Measurements from ENCODE around the gene SCPEP1.

Gene SCPEP1

GRCh38 chr17:57016071-57016763 is 38.3 kb downstream of the SCPEP1 start:
- no peak overlapping the region for H3K9ac ChIP-seq (ENCODE audit: low read depth in 1 of 2, low read length in 2 of 2)
- no peaks in the 10 kb centered on the region for H3K4me1 ChIP-seq (ENCODE audit: control insufficient read depth in 1 of 2, insufficient read depth in 2 of 2, low read length in 2 of 2)
- no peaks in the 10 kb centered on the region for H3K36me3 ChIP-seq (ENCODE audit: control insufficient read depth in 1 of 2, insufficient read depth in 2 of 2, low read length in 2 of 2)
- no peaks in the 10 kb centered on the region for H3K9me3 ChIP-seq (ENCODE audit: control insufficient read depth in 1 of 2, low read length in 2 of 2)
- H3K4me3 ChIP-seq (ENCODE audit: low read depth in 1 of 2, low read length in 2 of 2), result no peak overlapping the region
- no peak overlapping the region for H3K27ac ChIP-seq (ENCODE audit: low read depth, low read length)
- H3K27me3 ChIP-seq (ENCODE audit: control insufficient read depth in 1 of 2, insufficient read depth in 2 of 2, low read length in 2 of 2), result no peaks in the 10 kb centered on the region

GRCh38 chr17:57016764-57017116 is 38.8 kb downstream of the SCPEP1 start:
- Histone ChIP-seq H3K4me3 (ENCODE audit: low read depth in 1 of 2, low read length in 2 of 2) (no peak overlapping the region), H3K9me3 (ENCODE audit: control insufficient read depth in 1 of 2, low read length in 2 of 2) (no peaks in the 10 kb centered on the region), H3K27me3 (ENCODE audit: control insufficient read depth in 1 of 2, insufficient read depth in 2 of 2, low read length in 2 of 2) (no peaks in the 10 kb centered on the region), H3K4me1 (ENCODE audit: control insufficient read depth in 1 of 2, insufficient read depth in 2 of 2, low read length in 2 of 2) (no peaks in the 10 kb centered on the region), H3K36me3 (ENCODE audit: control insufficient read depth in 1 of 2, insufficient read depth in 2 of 2, low read length in 2 of 2) (no peaks in the 10 kb centered on the region), H3K27ac (ENCODE audit: low read depth, low read length) (no peak overlapping the region), H3K9ac (ENCODE audit: low read depth in 1 of 2, low read length in 2 of 2) (no peak overlapping the region)

GRCh38 chr17:57017625-57018024 is 39.7 kb downstream of the SCPEP1 start:
- Histone ChIP-seq H3K36me3 (ENCODE audit: control insufficient read depth in 1 of 2, insufficient read depth in 2 of 2, low read length in 2 of 2) (no peaks in the 10 kb centered on the region), H3K27me3 (ENCODE audit: control insufficient read depth in 1 of 2, insufficient read depth in 2 of 2, low read length in 2 of 2) (no peaks in the 10 kb centered on the region), H3K9me3 (ENCODE audit: control insufficient read depth in 1 of 2, low read length in 2 of 2) (no peaks in the 10 kb centered on the region), H3K9ac (ENCODE audit: low read depth in 1 of 2, low read length in 2 of 2) (no peak overlapping the region), H3K4me3 (ENCODE audit: low read depth in 1 of 2, low read length in 2 of 2) (no peak overlapping the region), H3K4me1 (ENCODE audit: control insufficient read depth in 1 of 2, insufficient read depth in 2 of 2, low read length in 2 of 2) (no peaks in the 10 kb centered on the region), H3K27ac (ENCODE audit: low read depth, low read length) (no peak overlapping the region)

GRCh38 chr17:57020208-57020607 is 42.3 kb downstream of the SCPEP1 start:
- H3K27ac ChIP-seq (ENCODE audit: low read depth, low read length), result no peak overlapping the region
- H3K9ac ChIP-seq (ENCODE audit: low read depth in 1 of 2, low read length in 2 of 2), result no peak overlapping the region
- no peaks in the 10 kb centered on the region for H3K36me3 ChIP-seq (ENCODE audit: control insufficient read depth in 1 of 2, insufficient read depth in 2 of 2, low read length in 2 of 2)
- no peaks in the 10 kb centered on the region for H3K4me1 ChIP-seq (ENCODE audit: control insufficient read depth in 1 of 2, insufficient read depth in 2 of 2, low read length in 2 of 2)
- H3K9me3 ChIP-seq (ENCODE audit: control insufficient read depth in 1 of 2, low read length in 2 of 2), result no peaks in the 10 kb centered on the region
- no peaks in the 10 kb centered on the region for H3K27me3 ChIP-seq (ENCODE audit: control insufficient read depth in 1 of 2, insufficient read depth in 2 of 2, low read length in 2 of 2)
- H3K4me3 ChIP-seq (ENCODE audit: low read depth in 1 of 2, low read length in 2 of 2), result no peak overlapping the region

- Histone ChIP-seq H3K4me1 (ENCODE audit: control insufficient read depth in 1 of 2, insufficient read depth in 2 of 2, low read length in 2 of 2) (no peaks in the 10 kb centered on the region), H3K27me3 (ENCODE audit: control insufficient read depth in 1 of 2, insufficient read depth in 2 of 2, low read length in 2 of 2) (no peaks in the 10 kb centered on the region), H3K9me3 (ENCODE audit: control insufficient read depth in 1 of 2, low read length in 2 of 2) (peaks cover 0 to 3% of the 10 kb centered on the region in 2 donors), H3K36me3 (ENCODE audit: control insufficient read depth in 1 of 2, insufficient read depth in 2 of 2, low read length in 2 of 2) (no peaks in the 10 kb centered on the region), H3K9ac (ENCODE audit: low read depth in 1 of 2, low read length in 2 of 2) (no peak overlapping the region), H3K27ac (ENCODE audit: low read depth, low read length) (no peak overlapping the region), H3K4me3 (ENCODE audit: low read depth in 1 of 2, low read length in 2 of 2) (no peak overlapping the region)
These were observed 43.5 kb downstream of the SCPEP1 start for GRCh38 chr17:57021226-57021940.

GRCh38 chr17:57025876-57026275 is 47.9 kb downstream of the SCPEP1 start:
- H3K4me3 ChIP-seq (ENCODE audit: low read depth in 1 of 2, low read length in 2 of 2), result no peak overlapping the region
- no peaks in the 10 kb centered on the region for H3K4me1 ChIP-seq (ENCODE audit: control insufficient read depth in 1 of 2, insufficient read depth in 2 of 2, low read length in 2 of 2)
- no peak overlapping the region for H3K27ac ChIP-seq (ENCODE audit: low read depth, low read length)
- H3K27me3 ChIP-seq (ENCODE audit: control insufficient read depth in 1 of 2, insufficient read depth in 2 of 2, low read length in 2 of 2), result no peaks in the 10 kb centered on the region
- H3K9me3 ChIP-seq (ENCODE audit: control insufficient read depth in 1 of 2, low read length in 2 of 2), result peaks cover 6 to 12% of the 10 kb centered on the region in 2 donors
- H3K9ac ChIP-seq (ENCODE audit: low read depth in 1 of 2, low read length in 2 of 2), result no peak overlapping the region
- H3K36me3 ChIP-seq (ENCODE audit: control insufficient read depth in 1 of 2, insufficient read depth in 2 of 2, low read length in 2 of 2), result no peaks in the 10 kb centered on the region

- H3K36me3 ChIP-seq (ENCODE audit: control insufficient read depth in 1 of 2, insufficient read depth in 2 of 2, low read length in 2 of 2), result no peaks in the 10 kb centered on the region
- H3K9ac ChIP-seq (ENCODE audit: low read depth in 1 of 2, low read length in 2 of 2), result no peak overlapping the region
- H3K9me3 ChIP-seq (ENCODE audit: control insufficient read depth in 1 of 2, low read length in 2 of 2), result peaks cover 6 to 12% of the 10 kb centered on the region in 2 donors
- H3K4me3 ChIP-seq (ENCODE audit: low read depth in 1 of 2, low read length in 2 of 2), result no peak overlapping the region
- H3K27ac ChIP-seq (ENCODE audit: low read depth, low read length), result no peak overlapping the region
- H3K4me1 ChIP-seq (ENCODE audit: control insufficient read depth in 1 of 2, insufficient read depth in 2 of 2, low read length in 2 of 2), result no peaks in the 10 kb centered on the region
- no peaks in the 10 kb centered on the region for H3K27me3 ChIP-seq (ENCODE audit: control insufficient read depth in 1 of 2, insufficient read depth in 2 of 2, low read length in 2 of 2)
These were observed 49.9 kb downstream of the SCPEP1 start for GRCh38 chr17:57027852-57028251.

GRCh38 chr17:57032343-57032742 is 54.4 kb downstream of the SCPEP1 start:
- H3K4me1 ChIP-seq (ENCODE audit: control insufficient read depth in 1 of 2, insufficient read depth in 2 of 2, low read length in 2 of 2), result peaks cover 20 to 31% of the 10 kb centered on the region in 2 donors
- H3K27ac ChIP-seq (ENCODE audit: low read depth, low read length), result peak overlapping the region; percentile 40
- H3K9me3 ChIP-seq (ENCODE audit: control insufficient read depth in 1 of 2, low read length in 2 of 2), result peaks cover 6 to 9% of the 10 kb centered on the region in 2 donors
- H3K9ac ChIP-seq (ENCODE audit: low read depth in 1 of 2, low read length in 2 of 2), result no peak overlapping the region
- H3K36me3 ChIP-seq (ENCODE audit: control insufficient read depth in 1 of 2, insufficient read depth in 2 of 2, low read length in 2 of 2), result no peaks in the 10 kb centered on the region
- no peak overlapping the region for H3K4me3 ChIP-seq (ENCODE audit: low read depth in 1 of 2, low read length in 2 of 2)
- no peaks in the 10 kb centered on the region for H3K27me3 ChIP-seq (ENCODE audit: control insufficient read depth in 1 of 2, insufficient read depth in 2 of 2, low read length in 2 of 2)

- peaks cover 25 to 32% of the 10 kb centered on the region in 2 donors for H3K4me1 ChIP-seq (ENCODE audit: control insufficient read depth in 1 of 2, insufficient read depth in 2 of 2, low read length in 2 of 2)
- no peak overlapping the region for H3K9ac ChIP-seq (ENCODE audit: low read depth in 1 of 2, low read length in 2 of 2)
- H3K4me3 ChIP-seq (ENCODE audit: low read depth in 1 of 2, low read length in 2 of 2), result no peak overlapping the region
- no peaks in the 10 kb centered on the region for H3K36me3 ChIP-seq (ENCODE audit: control insufficient read depth in 1 of 2, insufficient read depth in 2 of 2, low read length in 2 of 2)
- peaks cover 2 to 4% of the 10 kb centered on the region in 2 donors for H3K9me3 ChIP-seq (ENCODE audit: control insufficient read depth in 1 of 2, low read length in 2 of 2)
- H3K27me3 ChIP-seq (ENCODE audit: control insufficient read depth in 1 of 2, insufficient read depth in 2 of 2, low read length in 2 of 2), result no peaks in the 10 kb centered on the region
- no peak overlapping the region for H3K27ac ChIP-seq (ENCODE audit: low read depth, low read length)
These were observed 55.4 kb downstream of the SCPEP1 start for GRCh38 chr17:57033296-57033695.

- peak overlapping the region in 1 of 2 donors; percentile 34 for H3K9ac ChIP-seq (ENCODE audit: low read depth in 1 of 2, low read length in 2 of 2)
- H3K4me1 ChIP-seq (ENCODE audit: control insufficient read depth in 1 of 2, insufficient read depth in 2 of 2, low read length in 2 of 2), result peaks cover 32 to 33% of the 10 kb centered on the region in 2 donors
- peak overlapping the region; percentile 79 for H3K27ac ChIP-seq (ENCODE audit: low read depth, low read length)
These were observed 57.1 kb downstream of the SCPEP1 start for GRCh38 chr17:57034807-57035754.

More at GRCh38 chr17:57034807-57035754, 57.1 kb downstream of the SCPEP1 start:
- Histone ChIP-seq H3K4me3 (ENCODE audit: low read depth in 1 of 2, low read length in 2 of 2) (peak overlapping the region; percentile 49 to 63), H3K9me3 (ENCODE audit: control insufficient read depth in 1 of 2, low read length in 2 of 2) (no peaks in the 10 kb centered on the region), H3K27me3 (ENCODE audit: control insufficient read depth in 1 of 2, insufficient read depth in 2 of 2, low read length in 2 of 2) (no peaks in the 10 kb centered on the region), H3K36me3 (ENCODE audit: control insufficient read depth in 1 of 2, insufficient read depth in 2 of 2, low read length in 2 of 2) (no peaks in the 10 kb centered on the region)

Data from duodenal mucosa (tissue), 2 donors.